HCT116 (cell line): Measurements from ENCODE around the gene DKK3.

Experiments
- CEBPB ChIP-seq: IDR thresholded peaks from 2 replicates; pipeline ENCODE4 v1.6.1; 2012; ENCODE audit warnings: low read depth
- CTCF ChIP-seq, 3 experiments: fragments of 200-600 bp in 1 of 3; sonication (generic) in 1 of 3; IDR thresholded peaks in 2 of 3; conservative IDR thresholded peaks in 1 of 3; 2 replicates each; pipeline ENCODE4 v1.5.1; 2012 to 2017; ENCODE audit warnings: low read depth in 2 of 3, low read length in 2 of 3, antibody characterized with exemption in 1 of 3, borderline replicate concordance in 1 of 3, control low read depth in 1 of 3, mild to moderate bottlenecking in 1 of 3, mixed read lengths in 1 of 3, mixed run types in 1 of 3, moderate library complexity in 1 of 3; ENCODE audit not compliant: insufficient read depth in 1 of 3
- EGR1 ChIP-seq: IDR thresholded peaks from 2 replicates; pipeline ENCODE4 v1.6.1; 2012; ENCODE audit warnings: low read depth
- EZH2 ChIP-seq: fragments of 200-600 bp; sonication (generic); IDR thresholded peaks from 2 replicates; pipeline ENCODE4 v1.6.1; 2017; ENCODE audit warnings: antibody characterized with exemption, mixed run types
- EZH2phosphoT487 ChIP-seq: fragments of 200-600 bp; IDR thresholded peaks from 2 replicates; pipeline ENCODE4 v1.6.1; 2018; ENCODE audit warnings: antibody characterized with exemption, borderline replicate concordance
- FOSL1 ChIP-seq: IDR thresholded peaks from 2 replicates; pipeline ENCODE4 v1.6.1; 2012; ENCODE audit warnings: low read depth
- POLR2AphosphoS5 ChIP-seq: IDR thresholded peaks from 2 replicates; pipeline ENCODE4 v1.6.1; 2011; ENCODE audit warnings: mild to moderate bottlenecking, low read depth, low read length, moderate library complexity
- RAD21 ChIP-seq: IDR thresholded peaks from 2 replicates; pipeline ENCODE4 v1.6.1; 2012; ENCODE audit warnings: low read depth, mild to moderate bottlenecking
- REST ChIP-seq: IDR thresholded peaks from 2 replicates; pipeline ENCODE4 v1.6.1; 2012; ENCODE audit warnings: low read depth
- ZBTB33 ChIP-seq: IDR thresholded peaks from 2 replicates; pipeline ENCODE4 v1.6.1; 2011; ENCODE audit warnings: mild to moderate bottlenecking, low read length, moderate library complexity; ENCODE audit not compliant: insufficient replicate concordance; ENCODE audit errors: extremely low read depth
- ZNF274 ChIP-seq: fragments of 200-500 bp; sonication (Bioruptor generic); IDR thresholded peaks from 2 replicates; pipeline ENCODE4 v1.6.1; 2014; ENCODE audit warnings: mild to moderate bottlenecking, low read depth, low read length, inconsistent platforms

- TF ChIP-seq CEBPB (no peak), CTCF (IDR thresholded peaks at IDR 0.05 in 2 of 3, conservative IDR thresholded peaks at IDR 0.05 in 1 of 3; ENCODE audit: borderline replicate concordance in 1 of 3, insufficient read depth in 1 of 3, low read depth in 2 of 3, low read length in 2 of 3) (no peak), EGR1 (no peak), EZH2phosphoT487 (no peak), EZH2 (no peak), ZBTB33 (no peak), ZNF274 (no peak), FOSL1 (no peak), REST (no peak), POLR2AphosphoS5 (no peak), RAD21 (no peak)
These were observed 36.4 kb upstream of the DKK3 start for GRCh38 chr11:12044799-12045198.
